ENCODE results near the gene EML1. TPM values are rescaled to one million over a fixed set of nuclear protein-coding genes. Genes with fewer than 3 reads are reported as not detected.

The EML1 gene
- total and polyA plus RNA-seq, 10 donors = 1.8 to 15.5 (median 6.0) TPM

- no peak for TF ChIP-seq POLR2A (IDR thresholded peaks at IDR 0.05)
- no peak for TF ChIP-seq CTCF (IDR thresholded peaks at IDR 0.05 in 8 of 11, conservative IDR thresholded peaks at IDR 0.05 in 3 of 11)
- no peak for TF ChIP-seq POLR2AphosphoS5 (IDR thresholded peaks at IDR 0.05)
- H3K4me3 ChIP-seq = no peak overlapping the region
- WGBS, 5 donors = 78 to 89% (median 85%) methylated on average over 10 of the region's 10 CpGs
- no peaks in the 10 kb centered on the region for H3K36me3 ChIP-seq
- H3K27ac ChIP-seq = no peak overlapping the region
- H3K4me1 ChIP-seq = no peaks in the 10 kb centered on the region
- no peak for DNase-seq
- intact Hi-C loops (cut with DNase I; ENCODE audit: low total_unique reads) = no loop called here
- peaks cover 0 to 28% (median 0%) of the 10 kb centered on the region in 7 donors for H3K27me3 ChIP-seq (replicated peaks in 1 of 7)
- H3K9me3 ChIP-seq = peaks cover 0 to 28% (median 20%) of the 10 kb centered on the region in 8 donors
Measured at GRCh38 chr14:99850709-99851108, 57.5 kb downstream of the EML1 start.

- 46 to 62% (median 59%) methylated on average over 4 of the region's 4 CpGs for WGBS, 5 donors
- Histone ChIP-seq H3K27me3 (replicated peaks in 1 of 7) (peaks cover 0 to 28% (median 0%) of the 10 kb centered on the region in 7 donors), H3K27ac (no peak overlapping the region), H3K4me1 (no peaks in the 10 kb centered on the region), H3K36me3 (no peaks in the 10 kb centered on the region), H3K9me3 (peaks cover 0 to 10% (median 5%) of the 10 kb centered on the region in 8 donors), H3K4me3 (no peak overlapping the region)
- TF ChIP-seq POLR2A (IDR thresholded peaks at IDR 0.05) (no peak), POLR2AphosphoS5 (IDR thresholded peaks at IDR 0.05) (no peak), CTCF (IDR thresholded peaks at IDR 0.05 in 8 of 11, conservative IDR thresholded peaks at IDR 0.05 in 3 of 11) (no peak)
- no peak for DNase-seq
- intact Hi-C loops (cut with DNase I; ENCODE audit: low total_unique reads) = no loop called here
Measured at GRCh38 chr14:99852578-99852977, 59.4 kb downstream of the EML1 start.

- Histone ChIP-seq H3K4me1 (no peaks in the 10 kb centered on the region), H3K36me3 (no peaks in the 10 kb centered on the region), H3K27me3 (replicated peaks in 1 of 7) (peaks cover 0 to 28% (median 0%) of the 10 kb centered on the region in 7 donors), H3K27ac (no peak overlapping the region), H3K4me3 (no peak overlapping the region), H3K9me3 (peaks cover 0 to 4% (median 0%) of the 10 kb centered on the region in 8 donors)
- DNase-seq = no peak
- TF ChIP-seq POLR2AphosphoS5 (IDR thresholded peaks at IDR 0.05) (no peak), CTCF (IDR thresholded peaks at IDR 0.05 in 8 of 11, conservative IDR thresholded peaks at IDR 0.05 in 3 of 11) (no peak), POLR2A (IDR thresholded peaks at IDR 0.05) (no peak)
- intact Hi-C loops (cut with DNase I; ENCODE audit: low total_unique reads) = no loop called here
- WGBS, 5 donors = 28 to 41% (median 34%) methylated on average over 5 of the region's 5 CpGs
Measured at GRCh38 chr14:99853206-99853605, 60.0 kb downstream of the EML1 start.

GRCh38 chr14:99854831-99855230 lies 61.6 kb downstream of the EML1 start:
- DNase-seq = no peak
- H3K27ac ChIP-seq = no peak overlapping the region
- no peaks in the 10 kb centered on the region for H3K4me1 ChIP-seq
- H3K9me3 ChIP-seq = no peaks in the 10 kb centered on the region
- TF ChIP-seq POLR2A (IDR thresholded peaks at IDR 0.05) (no peak), CTCF (IDR thresholded peaks at IDR 0.05 in 8 of 11, conservative IDR thresholded peaks at IDR 0.05 in 3 of 11) (no peak), POLR2AphosphoS5 (IDR thresholded peaks at IDR 0.05) (no peak)
- WGBS, 5 donors = 68 to 89% (median 79%) methylated on average over 5 of the region's 5 CpGs
- peaks cover 0 to 26% (median 0%) of the 10 kb centered on the region in 7 donors for H3K27me3 ChIP-seq (replicated peaks in 1 of 7)
- intact Hi-C loops (cut with DNase I; ENCODE audit: low total_unique reads) = no loop called here
- H3K4me3 ChIP-seq = no peak overlapping the region
- no peaks in the 10 kb centered on the region for H3K36me3 ChIP-seq

All from spleen (tissue), 11 donors.